SH-SY5Y (cell line): ENCODE data around the gene KLHL35.

Source experiments
- GATA2 ChIP-seq: IDR thresholded peaks from 2 replicates; pipeline ENCODE4 v1.6.1; 2011; ENCODE audit warnings: mild to moderate bottlenecking, low read depth, low read length
- GATA3 ChIP-seq: IDR thresholded peaks from 2 replicates; pipeline ENCODE4 v1.6.1; 2011; ENCODE audit warnings: low read depth, mild to moderate bottlenecking, low read length, moderate library complexity

GRCh38 chr11:75470476-75471080, 37.6 kb upstream of the KLHL35 start:
- TF ChIP-seq GATA2 (no peak), GATA3 (no peak)
